H1 (cell line): Measurements from ENCODE around the gene TEAD1.

ENCODE experiments used
- EP300 ChIP-seq, 2 experiments: IDR thresholded peaks; 1 replicate in 1 of 2; 2 replicates in 1 of 2; pipeline ENCODE4 v1.6.1; 2011 to 2012; ENCODE audit warnings: low read depth in 2 of 2, low read length in 2 of 2, mild to moderate bottlenecking in 2 of 2, borderline replicate concordance in 1 of 2, inconsistent platforms in 1 of 2, moderate library complexity in 1 of 2
- SIN3A ChIP-seq, 2 experiments: IDR thresholded peaks in 1 of 2; conservative IDR thresholded peaks in 1 of 2; 2 replicates each; pipeline ENCODE4 v1.6.1; 2011 to 2012; ENCODE audit warnings: low read length in 2 of 2, improper control_type of control experiment in 1 of 2, low read depth in 1 of 2, mild to moderate bottlenecking in 1 of 2

DNA sequence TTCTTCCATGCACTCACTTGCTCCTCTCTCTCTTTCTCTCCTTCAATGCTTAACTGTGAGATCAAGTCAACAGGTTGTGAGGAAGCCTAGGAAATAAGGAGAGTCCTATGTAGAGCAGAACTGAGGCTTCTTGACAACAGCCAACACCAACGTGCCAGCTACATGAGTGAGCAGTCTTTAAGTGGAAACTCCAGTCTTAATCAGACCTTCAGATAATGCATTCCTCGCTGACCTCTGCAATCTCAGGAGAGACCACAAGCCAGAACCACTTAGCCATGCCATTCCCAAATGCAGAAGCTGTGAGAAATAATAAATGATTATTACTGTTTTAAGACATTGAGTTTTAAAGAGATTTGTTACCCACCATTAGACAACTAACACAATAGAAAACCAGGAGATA, 6.1 kb upstream of the TEAD1 start:
- TF ChIP-seq SIN3A (conservative IDR thresholded peaks at IDR 0.05 in 1 of 2, IDR thresholded peaks at IDR 0.05 in 1 of 2; ENCODE audit: low read depth in 1 of 2, low read length in 2 of 2), result no peak
- TF ChIP-seq EP300 (IDR thresholded peaks at IDR 0.05; ENCODE audit: borderline replicate concordance in 1 of 2, low read depth in 2 of 2, low read length in 2 of 2), result no peak
